C1 segment of cervical spinal cord (tissue), 14 donors: ENCODE measurements around the gene PDE6D.

Source experiments
- DNase-seq, 14 donors: peaks; one replicate each; lab custom pipeline; 2025; lab: John Stamatoyannopoulos, UW

Gene PDE6D

DNA sequence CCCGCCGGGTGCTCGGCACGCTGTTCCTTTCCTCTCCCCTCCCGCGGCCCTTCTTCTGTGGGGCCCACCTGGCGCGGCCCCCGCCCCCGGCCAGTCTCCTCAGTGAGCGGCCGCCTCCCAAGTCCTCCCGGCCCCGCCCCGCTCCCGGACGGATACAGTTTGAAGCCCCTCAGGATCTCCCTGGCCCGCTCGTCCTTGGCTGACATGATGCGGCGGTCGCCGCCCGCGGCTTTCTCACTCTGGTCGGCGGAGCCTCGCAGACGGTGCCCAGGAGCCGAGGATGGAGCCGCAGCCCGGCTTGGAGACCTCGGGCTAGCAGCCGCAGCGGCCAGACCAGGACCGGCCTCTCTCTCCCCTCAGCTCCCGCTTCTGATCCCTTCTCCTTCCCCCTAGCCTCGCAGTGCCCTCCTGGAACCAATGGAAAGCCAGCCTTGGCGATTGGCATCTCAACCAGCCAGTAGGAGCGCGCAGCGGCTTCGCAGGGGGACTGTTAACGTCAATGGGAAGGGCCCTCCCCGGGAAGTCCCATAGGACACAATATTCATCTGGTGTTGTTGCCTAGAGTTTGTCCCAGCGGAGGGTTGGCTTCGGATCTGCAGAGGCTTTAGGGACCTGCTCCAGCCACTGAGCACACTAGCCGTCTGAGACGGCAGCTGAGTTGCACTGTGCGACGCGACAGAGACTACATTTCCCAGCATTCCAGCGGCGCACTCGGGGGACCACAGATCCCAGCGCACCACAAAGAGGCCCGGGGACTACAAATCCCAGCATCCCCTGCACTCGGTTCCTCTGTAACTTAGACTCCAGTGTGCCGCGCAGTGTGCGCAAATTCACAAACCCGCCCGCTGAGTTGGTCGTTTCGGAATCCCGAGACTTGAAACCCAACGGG lies at the start of gene PDE6D:
Gene PDE6D, minus strand, starts transcription at position 374 of the 889 bp plus-strand sequence. Its CDS starts 168 bp downstream, at position 206.
- DNase-seq = peak; percentile 93 to 100 (median 98)

GRCh38 chr2:231821908-231822307 lies 40.8 kb upstream of the PDE6D start:
- no peak for DNase-seq

- no peak for DNase-seq
Measured at GRCh38 chr2:231820786-231821303, 39.8 kb upstream of the PDE6D start.

DNA sequence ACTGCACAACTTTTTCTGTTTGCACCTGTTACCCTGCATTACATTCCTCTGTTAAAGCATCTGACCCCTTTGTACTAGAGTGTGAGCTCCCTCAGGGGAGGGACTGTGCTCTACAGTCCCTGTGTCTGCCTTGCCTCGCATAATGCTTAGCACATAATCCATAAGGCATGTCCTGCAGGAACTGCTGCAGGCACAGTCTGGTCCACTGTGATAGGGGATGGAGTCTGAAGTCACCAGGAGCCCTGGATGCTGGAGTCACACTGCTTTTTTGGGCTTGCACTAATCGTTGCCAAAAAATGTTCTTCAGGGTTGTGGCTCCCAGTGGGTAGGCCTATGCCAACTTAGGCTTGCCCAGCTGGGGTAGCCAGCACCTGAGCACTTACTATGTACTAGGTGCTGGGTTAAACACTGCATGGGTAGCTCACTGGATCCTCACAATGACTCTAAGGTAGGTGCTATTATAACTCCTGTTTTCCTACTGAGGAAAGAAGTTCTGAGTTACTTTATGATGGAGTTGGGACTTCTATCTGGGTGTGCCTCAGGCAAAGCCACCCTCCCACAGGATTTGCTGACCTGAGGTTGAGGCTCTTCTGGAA lies 38.5 kb upstream of the PDE6D start:
- DNase-seq = no peak

DNA sequence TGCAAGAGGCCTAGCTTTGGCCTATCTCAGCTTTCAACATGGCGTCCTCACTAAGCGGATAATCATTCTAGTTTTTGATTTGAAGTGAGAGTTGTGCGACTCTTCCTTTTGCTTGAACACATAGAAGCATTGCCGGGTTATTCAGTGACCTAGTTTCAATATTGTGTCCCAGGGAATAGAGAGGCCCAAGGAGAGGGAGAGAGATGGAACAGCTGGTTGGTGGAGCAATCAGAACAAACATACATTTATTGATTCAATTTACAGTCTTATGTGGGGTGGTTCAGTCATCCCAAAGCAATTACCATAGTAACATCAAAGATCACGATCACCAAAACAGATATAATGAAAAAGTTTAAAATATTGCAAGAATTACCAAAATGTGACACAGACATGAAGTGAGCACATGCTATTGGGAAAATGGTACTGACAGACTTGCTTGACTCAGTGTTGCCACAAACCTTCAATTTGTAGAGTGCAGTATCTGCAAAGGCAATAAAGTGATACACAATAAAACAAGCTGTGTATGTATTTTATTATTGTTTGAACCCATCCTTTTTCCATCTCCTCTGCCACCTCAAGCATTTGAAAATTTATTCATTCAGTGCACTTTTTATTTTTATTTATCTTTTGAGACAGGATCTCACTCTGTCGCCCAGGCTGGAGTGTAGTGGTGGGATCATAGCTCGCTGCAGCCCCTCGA lies 35.4 kb upstream of the PDE6D start:
- DNase-seq = no peak

DNA sequence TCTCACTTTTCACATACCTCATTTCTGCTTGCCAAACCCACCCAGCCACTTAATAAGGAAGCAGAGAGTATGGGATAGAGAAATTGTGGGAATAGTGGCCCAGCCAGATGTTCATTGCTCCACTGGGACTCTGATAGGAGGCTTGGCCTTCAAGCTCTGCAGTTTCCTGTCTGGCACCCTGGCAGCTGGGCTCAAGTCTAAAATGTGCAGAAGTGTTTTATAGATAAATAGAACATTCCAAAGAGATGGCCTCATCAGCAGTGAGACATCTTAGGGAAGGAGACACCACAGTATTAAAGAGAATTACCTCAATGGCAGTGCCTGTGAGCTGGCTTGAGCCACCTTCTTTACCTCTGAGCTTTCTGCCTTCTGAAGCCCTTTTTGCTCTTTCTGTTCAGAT lies 29.8 kb upstream of the PDE6D start:
- no peak for DNase-seq

- no peak for DNase-seq
Measured at GRCh38 chr2:231807020-231807419, 25.9 kb upstream of the PDE6D start.

DNA sequence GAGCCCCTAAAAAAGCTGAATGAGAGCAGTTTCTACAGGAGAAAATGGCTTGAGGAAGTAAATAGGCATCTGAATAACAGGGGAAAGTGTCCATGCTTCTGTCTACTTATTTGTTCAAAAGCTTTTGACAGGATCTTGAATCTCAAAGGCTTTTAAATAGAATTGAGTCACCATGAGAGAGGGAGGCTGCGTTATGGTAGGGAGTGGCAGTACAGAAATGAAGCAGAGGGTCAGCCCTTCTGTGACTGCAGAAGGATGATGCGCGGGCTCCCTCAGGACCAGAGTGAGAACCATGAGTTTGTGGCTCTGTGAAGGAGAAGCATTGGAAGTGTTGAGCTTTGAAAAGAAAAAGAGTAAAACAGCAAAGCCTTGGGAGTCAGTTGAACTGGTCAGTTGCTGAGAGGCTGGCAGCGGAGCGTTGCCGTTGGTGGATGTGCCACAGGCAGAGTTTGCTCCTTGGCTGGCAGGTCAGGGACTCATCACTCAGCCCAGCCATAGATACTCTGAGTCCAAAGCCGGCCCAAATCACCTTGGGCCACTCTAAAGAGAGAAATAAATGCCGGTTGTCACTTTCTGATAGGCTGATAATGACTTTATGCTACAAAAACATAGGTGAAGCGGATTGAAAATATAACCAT lies 22.5 kb upstream of the PDE6D start:
- DNase-seq = no peak

- no peak for DNase-seq
Measured at GRCh38 chr2:231800493-231801091, 19.5 kb upstream of the PDE6D start.

- DNase-seq = peak in 1 of 14 donors; percentile 12
Measured at GRCh38 chr2:231795525-231796327, 14.6 kb upstream of the PDE6D start.

DNA sequence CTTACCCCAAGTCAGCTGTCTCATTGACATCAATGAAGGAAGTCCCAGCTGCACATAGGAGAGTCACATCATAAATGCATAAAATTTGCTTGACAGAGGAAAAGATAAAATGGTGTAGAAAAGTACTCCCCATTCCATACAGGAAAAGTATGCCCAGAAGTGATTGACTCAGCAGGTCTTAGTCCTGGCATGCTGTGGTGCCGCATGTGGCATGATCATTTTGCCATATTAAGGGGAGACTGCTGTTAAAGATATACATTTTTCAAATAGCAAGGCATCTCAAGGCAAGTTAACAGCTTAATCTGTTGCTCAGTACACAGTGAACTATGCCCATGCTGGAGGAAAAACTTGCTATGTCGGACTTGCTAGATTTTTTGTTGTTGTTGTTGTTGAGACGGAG lies 13.3 kb upstream of the PDE6D start:
- no peak for DNase-seq

- no peak for DNase-seq
Measured at GRCh38 chr2:231791107-231791506, 10.0 kb upstream of the PDE6D start.

DNA sequence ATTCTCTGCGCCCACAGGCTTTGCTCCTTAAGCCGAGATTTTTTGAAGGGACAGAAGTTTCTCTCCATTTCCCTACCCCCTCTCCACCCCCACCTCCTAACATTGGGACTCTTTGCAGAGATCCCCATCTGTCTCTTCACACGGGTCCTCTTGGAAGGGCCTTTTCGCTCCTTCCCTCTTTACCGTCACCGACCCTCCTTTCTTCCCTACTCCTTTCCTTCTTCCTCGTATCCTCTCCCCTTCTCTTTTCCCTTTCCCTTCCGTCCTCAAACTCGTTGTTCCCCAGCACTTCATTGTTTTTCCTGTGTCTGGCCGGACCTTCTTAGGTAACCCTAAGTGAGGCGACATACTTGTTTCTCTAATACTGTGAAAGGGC lies 5.8 kb upstream of the PDE6D start:
- DNase-seq = no peak

DNA sequence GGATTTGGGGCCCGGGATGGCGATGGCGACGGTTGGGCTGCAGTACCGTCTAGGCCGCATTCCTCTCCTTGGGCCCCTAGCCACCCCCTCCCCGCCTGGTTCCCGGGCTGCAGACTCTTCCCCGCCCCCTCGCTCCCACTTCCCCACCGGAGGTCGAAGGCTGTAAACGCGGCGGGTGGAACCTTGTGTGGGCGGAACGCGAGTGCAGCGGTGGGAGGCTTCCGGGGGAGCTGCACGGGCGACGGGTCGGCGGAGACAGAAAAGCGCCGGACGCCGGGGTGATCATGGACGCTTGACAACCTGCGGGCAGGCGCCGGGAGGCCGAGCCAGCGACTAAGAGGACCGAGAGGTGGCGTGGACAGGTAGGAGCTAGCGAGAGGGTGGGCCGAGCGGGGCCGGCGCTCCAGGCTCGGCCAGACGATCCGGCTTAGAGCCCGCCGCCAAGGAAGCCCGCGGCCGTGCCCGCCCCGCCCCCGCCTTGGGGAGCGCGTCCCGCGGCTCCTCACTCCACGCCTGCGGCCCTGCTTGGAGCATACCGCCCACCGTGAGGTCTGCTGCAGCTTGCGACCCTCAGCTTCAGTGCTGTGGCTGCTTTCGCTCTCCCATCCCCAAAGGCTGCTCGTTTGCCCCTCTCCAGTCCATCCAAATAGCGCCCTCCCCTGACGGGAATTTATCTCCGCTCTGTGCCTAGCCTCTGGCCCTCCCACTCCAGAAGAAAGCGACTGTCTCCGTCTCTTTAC lies 5.3 kb upstream of the PDE6D start, which contains the start of gene COPS7B:
Gene COPS7B, plus strand, starts transcription at position 269 of the 740 bp plus-strand sequence. CDS start 2,126 bp downstream, outside the sequence.
- DNase-seq = peak in 13 of 14 donors; percentile 37 to 83 (median 66)

- no peak for DNase-seq
Measured at GRCh38 chr2:231785822-231786176, 4.7 kb upstream of the PDE6D start.

GRCh38 chr2:231785413-231785812 lies 4.3 kb upstream of the PDE6D start:
- DNase-seq = no peak

GRCh38 chr2:231781798-231782726 lies 980 bp upstream of the PDE6D start:
- DNase-seq = peak in 2 of 14 donors; percentile 46 to 67

DNA sequence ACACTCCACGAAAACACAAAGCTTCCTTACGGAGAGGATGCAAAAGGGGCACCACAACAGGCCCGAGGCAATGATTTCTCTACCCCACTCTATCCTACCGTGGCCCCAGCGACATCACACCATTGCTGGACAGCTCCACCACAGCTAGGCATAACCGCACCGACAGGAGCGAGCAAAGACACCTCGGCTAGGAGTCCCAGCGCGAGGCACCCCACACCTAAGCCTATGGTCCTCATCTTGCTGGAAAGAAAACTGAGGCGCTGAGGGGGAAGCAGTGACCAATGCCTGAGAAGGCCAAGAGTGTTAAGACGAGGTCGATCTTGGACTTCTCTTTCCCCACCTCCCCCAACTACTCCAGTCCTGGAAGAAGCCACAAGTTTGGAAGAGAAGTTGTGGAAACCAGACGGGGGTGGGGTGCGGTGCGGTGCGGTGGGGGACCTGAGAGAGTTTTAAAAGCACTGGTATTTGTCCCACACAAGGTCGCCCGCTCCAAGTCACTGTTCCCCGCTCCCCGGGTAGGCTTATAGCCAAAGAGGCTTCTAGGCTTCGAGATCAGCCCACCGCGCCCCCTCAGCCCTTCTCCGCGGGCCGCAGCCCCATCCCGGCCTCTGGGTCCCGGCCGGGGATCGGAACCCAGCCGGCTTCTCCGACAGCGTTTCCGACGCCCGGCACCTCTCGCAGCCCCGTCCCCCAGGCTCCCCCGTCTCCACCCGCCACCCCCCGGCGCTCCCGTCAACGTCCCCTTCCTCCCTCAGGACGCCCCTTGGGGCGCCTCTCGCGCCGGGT lies 766 bp downstream of the PDE6D start:
- DNase-seq = no peak
